ENCODE measurements around the gene ELP5.

GRCh38 chr17:7222972-7223292 lies 29.1 kb upstream of the ELP5 start:
- TF ChIP-seq CTCF (tag by site-specific recombination; IDR thresholded peaks at IDR 0.05) (no peak), ZNF121 (tag by site-specific recombination; IDR thresholded peaks at IDR 0.05) (no peak), ZNF138 (tag by site-specific recombination; IDR thresholded peaks at IDR 0.05; ENCODE audit: borderline replicate concordance) (no peak), ZBTB1 (tag by site-specific recombination; IDR thresholded peaks at IDR 0.05) (no peak), ZNF624 (tag by site-specific recombination; IDR thresholded peaks at IDR 0.05) (no peak), KLF16 (tag by site-specific recombination; IDR thresholded peaks at IDR 0.05) (no peak), ZNF114 (tag by site-specific recombination; IDR thresholded peaks at IDR 0.05) (no peak)
- TF ChIP-seq, protein P1, sequence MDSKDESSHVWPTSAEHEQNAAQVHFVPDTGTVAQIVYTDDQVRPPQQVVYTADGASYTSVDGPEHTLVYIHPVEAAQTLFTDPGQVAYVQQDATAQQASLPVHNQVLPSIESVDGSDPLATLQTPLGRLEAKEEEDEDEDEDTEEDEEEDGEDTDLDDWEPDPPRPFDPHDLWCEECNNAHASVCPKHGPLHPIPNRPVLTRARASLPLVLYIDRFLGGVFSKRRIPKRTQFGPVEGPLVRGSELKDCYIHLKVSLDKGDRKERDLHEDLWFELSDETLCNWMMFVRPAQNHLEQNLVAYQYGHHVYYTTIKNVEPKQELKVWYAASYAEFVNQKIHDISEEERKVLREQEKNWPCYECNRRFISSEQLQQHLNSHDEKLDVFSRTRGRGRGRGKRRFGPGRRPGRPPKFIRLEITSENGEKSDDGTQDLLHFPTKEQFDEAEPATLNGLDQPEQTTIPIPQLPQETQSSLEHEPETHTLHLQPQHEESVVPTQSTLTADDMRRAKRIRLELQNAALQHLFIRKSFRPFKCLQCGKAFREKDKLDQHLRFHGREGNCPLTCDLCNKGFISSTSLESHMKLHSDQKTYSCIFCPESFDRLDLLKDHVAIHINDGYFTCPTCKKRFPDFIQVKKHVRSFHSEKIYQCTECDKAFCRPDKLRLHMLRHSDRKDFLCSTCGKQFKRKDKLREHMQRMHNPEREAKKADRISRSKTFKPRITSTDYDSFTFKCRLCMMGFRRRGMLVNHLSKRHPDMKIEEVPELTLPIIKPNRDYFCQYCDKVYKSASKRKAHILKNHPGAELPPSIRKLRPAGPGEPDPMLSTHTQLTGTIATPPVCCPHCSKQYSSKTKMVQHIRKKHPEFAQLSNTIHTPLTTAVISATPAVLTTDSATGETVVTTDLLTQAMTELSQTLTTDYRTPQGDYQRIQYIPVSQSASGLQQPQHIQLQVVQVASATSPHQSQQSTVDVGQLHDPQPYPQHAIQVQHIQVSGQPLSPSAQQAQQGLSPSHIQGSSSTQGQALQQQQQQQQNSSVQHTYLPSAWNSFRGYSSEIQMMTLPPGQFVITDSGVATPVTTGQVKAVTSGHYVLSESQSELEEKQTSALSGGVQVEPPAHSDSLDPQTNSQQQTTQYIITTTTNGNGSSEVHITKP (tag by site-specific recombination; IDR thresholded peaks at IDR 0.05), result no peak
